Renal cortical epithelial cell (primary cell): Measurements from ENCODE around the gene NUP210L. TPM values are rescaled to one million over a fixed set of nuclear protein-coding genes. Genes with fewer than 3 reads are reported as not detected.
"Not testable (repeated sequence)": the region's sequence is repeated elsewhere in the genome, so short reads cannot be mapped to it uniquely, and the experiment has no call there.

Source experiments
- DNase-seq: peaks from one replicate; pipeline ENCODE4 v3.0.0-alpha.2; 2011; ENCODE audit warnings: low read depth
- total RNA-seq: library from RNA; depleted of rRNA; stranded (reverse); fragments of >200 nt; gene quantifications from 2 replicates; pipeline ENCODE4 v1.2.3, GENCODE V29; 2014

The NUP210L gene
- total RNA-seq, 1 donor from 2014 or later: 0.05 TPM

GRCh38 chr1:154097873-154098272 lies 57.0 kb downstream of the NUP210L start:
- no peak for DNase-seq

DNA sequence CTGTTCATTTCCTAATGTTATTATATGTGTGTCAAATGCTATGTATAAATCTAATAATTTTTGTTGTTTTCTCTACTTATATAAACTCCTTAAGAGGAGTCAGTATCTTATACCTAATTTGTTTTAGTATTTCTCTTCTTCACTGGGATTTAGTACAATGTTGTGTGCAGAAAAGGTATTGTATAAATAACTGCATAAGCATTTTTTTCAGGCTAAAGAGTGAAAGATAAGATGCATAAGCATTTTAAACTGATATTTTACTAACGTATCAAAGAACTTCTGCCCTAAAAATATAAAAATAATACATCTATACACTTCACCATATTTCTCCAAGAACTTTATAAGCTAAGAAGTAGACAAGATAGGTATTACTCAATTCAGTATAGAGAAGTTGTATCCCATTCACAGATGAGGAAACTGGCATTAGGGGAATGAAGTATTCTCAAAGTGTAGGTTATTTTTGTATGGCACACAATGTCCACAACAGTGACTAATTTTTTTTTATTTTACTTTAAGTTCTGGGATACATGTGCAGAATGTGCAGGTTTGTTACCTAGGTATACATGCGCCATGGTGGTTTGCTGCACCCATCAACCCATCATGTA lies 59.3 kb downstream of the NUP210L start:
- no peak for DNase-seq

DNA sequence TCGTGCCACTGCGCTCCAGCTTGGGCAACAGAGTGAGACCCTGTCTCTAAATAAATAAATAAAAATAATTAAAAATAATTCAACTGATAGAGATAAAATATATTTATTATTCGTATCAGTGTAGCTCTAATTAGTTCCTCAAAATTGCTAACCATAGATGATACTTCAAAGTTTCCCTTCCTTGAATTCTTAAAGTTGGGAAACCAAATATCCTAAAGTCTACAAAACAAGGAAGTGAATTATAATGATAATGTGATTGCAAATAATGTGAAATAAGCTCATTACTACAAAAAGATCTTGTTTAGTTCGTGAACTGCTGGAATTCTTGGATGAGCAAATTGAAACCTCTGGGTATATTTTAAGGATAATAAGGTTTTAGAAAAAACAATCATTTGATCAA lies 60.5 kb downstream of the NUP210L start:
- DNase-seq: no peak

DNA sequence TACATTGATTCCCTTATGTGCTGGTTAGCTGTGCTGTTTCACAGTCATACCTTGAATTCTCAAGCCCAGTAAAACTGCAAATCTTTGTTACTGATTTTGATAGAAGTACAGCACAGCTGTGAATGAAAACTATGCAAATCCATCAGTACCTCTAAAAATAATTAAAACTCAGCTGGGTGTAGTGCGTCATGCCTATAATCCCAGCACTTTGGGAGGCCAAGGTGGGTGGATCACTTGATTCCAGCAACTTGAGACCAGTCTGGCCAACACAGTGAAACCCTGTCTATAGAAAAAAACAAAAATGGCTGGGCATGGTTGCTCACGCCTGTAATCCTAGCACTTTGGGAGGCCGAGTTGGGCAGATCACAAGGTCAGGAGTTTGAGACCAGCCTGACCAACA lies 61.2 kb downstream of the NUP210L start:
- DNase-seq: no peak

DNA sequence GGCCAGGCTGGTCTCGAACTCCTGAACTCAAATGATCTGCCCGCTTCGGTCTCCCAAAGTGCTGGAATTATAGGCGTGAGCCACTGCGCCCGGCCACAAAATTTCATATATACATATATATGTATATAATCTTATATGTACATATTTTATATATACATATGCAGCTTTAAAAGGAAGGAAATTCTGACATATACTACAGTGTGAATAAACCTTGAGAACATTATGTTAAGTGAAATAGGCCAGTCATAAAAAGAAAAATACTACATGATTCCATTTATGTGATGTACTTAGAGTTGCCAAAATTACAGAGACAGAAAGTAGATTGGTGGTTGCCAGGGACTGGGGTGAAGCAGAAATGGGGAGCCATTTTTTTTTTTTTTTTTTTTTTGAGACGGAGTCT lies 63.2 kb downstream of the NUP210L start:
- no peak for DNase-seq

- DNase-seq: no peak
These were observed 67.3 kb downstream of the NUP210L start for GRCh38 chr1:154087574-154087973.

- not testable (repeated sequence) for DNase-seq
These were observed 71.8 kb downstream of the NUP210L start for GRCh38 chr1:154083057-154083456.

GRCh38 chr1:154081386-154082126 lies 73.3 kb downstream of the NUP210L start:
- DNase-seq: no peak

- DNase-seq: no peak
These were observed 78.5 kb downstream of the NUP210L start for GRCh38 chr1:154076413-154076812.

DNA sequence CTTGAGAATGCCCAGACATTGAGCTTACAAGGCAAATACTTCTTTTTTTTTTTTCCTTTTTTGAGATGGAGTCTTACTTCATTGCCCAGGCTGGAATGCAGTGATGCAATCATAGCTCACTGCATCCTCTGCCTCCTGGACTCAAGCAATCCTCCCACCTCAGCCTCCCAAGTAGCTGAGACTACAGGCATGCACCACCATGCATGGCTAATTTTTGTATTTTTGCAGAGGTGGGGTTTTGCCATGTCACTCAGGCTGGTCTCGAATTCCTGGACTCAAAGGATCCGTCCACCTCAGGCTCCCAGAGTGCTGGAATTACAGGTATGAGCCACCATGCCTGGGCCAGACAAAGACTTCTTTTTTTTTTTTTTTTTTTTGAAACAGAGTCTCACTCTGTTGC lies 79.1 kb downstream of the NUP210L start:
- DNase-seq: no peak

- DNase-seq: no peak
These were observed 92.6 kb downstream of the NUP210L start for GRCh38 chr1:154062309-154062708.

DNA sequence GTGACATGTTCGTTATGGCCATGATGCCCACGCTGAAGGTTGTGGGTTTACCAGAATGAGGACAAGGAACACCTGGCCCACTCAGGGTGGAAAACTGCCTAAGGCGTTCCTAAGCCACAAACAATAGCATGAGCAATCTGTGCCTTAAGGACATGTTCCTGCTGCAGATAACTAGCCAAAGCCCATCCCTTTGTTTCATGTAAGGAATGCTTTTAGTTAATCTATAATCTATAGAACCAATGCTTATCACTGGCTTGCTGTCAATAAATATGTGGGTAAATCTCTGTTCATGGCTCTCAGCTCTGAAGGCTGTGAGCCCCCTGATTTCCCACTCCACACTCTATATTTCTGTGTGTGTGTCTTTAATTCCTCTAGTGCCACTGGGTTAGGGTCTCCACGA lies 107.4 kb downstream of the NUP210L start:
- not testable (repeated sequence) for DNase-seq

DNA sequence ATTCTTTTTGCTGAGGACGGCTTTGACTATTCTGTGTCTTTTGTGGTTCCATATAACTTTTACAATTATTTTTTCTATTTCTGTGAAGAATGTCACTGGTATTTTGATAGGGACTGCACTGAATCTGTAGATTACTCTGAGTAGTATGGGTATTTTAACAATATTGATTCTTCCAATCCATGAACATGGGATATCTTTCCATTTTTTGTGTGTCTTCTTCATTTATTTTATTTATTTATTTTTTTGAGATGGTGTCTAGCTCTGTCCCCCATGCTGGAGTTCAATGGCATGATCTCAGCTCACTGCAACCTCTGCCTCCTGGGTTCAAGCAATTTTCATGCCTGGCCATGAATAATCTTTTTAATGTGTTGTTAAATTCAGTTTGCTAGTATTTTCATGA lies 121.2 kb downstream of the NUP210L start:
- DNase-seq: not testable (repeated sequence)

DNA sequence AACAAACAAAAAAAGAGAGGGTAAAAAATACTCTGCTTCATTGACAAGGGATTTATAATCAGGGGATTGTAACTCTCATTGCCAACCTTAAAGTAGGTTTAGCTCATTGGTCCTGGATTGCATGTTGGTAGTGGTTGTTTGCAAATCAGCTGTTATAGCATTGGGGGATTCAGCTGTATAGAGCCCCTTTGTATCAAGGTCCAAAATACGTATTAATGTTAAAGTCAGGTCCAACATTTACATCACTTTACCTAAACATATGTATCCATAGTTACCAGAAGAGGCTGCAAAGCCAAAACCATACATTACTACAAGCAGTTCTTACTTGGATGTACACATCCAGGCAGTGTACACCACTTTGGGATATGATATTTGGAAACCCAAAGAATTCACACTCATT lies 134.9 kb downstream of the NUP210L start:
- no peak for DNase-seq

DNA sequence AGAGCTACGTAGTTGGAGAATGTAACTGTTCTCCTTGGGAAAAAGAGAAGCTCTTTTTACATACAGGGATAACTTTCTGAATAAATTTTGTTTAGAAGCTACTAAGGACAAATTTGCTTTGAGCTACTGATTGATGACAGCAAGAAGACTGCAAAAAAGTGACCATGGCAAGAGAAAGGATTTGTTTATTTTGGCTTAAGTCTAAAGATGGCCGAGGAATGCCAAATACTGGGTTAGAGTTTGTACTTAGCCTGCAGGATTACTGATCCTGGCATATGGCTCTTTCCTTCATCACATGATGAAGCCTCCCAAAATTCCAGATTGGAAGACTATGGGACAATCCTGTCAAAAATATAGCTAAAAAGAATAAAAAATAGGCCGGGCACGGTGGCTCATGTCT lies 135.6 kb downstream of the NUP210L start:
- DNase-seq: no peak

GRCh38 chr1:154014154-154014907 lies 140.5 kb downstream of the NUP210L start:
- DNase-seq: no peak

DNA sequence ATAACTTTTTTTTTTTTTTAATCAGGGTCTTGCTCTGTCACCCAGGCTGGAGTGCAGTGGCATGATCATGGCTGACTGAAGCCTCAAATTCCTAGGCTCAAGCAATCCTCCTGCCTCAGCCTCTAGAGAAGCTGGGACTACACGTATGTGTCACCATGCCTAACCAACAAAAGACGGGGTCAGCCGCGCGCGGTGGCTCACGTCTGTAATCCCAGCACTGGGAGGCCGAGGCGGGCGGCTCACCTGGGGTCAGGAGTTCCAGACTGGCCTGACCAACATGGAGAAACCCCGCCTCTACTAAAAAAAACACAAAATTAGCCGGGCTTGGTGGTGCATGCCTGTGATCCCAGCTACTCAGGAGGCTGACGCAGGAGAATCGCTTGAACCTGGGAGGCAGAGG lies 142.3 kb downstream of the NUP210L start:
- DNase-seq: not testable (repeated sequence)

DNA sequence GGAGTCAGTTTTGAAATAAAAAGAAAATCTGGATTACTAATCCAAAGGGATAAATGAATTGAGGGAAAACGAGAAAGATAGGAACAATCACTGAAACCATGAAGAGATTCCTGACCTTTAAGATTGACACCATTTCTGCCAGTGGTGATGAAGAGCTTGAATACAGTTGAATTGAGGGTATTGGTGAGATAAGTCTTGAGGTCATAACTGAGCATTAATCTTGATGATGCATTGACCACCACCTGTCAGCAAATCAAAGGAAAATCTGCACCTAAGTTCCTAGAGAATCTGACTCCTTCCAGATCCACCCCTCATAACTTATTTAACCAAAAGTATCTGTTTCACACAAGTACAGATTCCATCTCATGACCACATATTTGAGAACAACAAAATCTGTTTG lies 142.7 kb downstream of the NUP210L start:
- no peak for DNase-seq

- DNase-seq: no peak
These were observed 148.7 kb downstream of the NUP210L start for GRCh38 chr1:154006136-154006535.

DNA sequence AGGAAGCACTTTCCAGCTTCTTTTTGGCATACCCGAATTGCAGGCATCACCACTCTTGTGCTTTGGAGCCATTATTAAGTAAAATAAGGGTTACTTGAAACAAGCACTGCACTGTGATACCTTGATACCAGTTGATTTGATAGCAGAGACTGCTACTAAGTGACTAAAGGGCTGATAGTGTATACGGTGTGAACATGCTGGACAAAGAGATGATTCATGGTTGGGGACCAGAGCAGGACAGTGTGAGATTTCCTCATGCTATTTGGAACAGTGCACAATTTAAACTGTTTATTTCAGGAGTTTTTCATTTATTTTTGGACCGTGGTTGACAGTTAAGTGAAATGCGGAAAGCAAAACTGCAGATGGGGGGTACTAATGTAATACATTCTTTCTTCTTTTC lies 154.5 kb downstream of the NUP210L start:
- no peak for DNase-seq

DNA sequence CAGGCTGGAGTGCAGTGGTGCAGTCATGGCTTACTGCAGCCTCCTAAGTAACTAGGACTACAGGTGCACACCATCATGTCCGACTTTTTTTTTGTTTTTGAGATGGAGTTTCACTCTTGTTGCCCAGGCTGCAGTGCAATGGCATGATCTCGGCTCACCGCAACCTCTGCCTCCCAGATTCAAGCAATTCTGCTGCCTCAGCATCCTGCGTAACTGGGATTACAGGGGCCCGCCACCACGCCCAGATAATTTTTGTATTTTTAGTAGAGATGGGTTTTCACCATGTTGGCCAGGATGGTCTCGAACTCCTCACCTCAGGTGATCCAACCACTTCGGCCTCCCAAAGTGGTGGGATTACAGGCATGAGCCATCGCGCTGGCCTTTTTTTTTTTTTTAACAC lies 158.0 kb downstream of the NUP210L start:
- DNase-seq: not testable (repeated sequence)

DNA sequence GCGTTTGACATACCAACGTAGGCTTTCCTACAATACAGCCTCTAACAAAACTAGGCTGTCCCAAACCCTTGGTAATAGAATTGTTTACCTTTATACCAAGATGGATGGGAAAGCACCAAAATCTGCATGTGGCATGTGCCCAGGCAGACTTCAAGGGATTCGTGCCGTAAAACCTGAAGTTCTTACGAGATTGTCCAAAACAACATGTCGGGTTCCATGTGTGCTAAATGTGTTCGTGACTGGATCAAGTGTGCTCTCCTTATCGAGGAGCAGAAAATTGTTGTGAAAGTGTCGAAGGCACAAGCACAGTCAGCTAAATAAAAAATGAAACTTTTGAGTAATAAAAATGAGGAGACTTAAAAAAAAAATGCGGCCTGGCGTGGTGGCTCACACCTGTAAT lies 159.2 kb downstream of the NUP210L start:
- no peak for DNase-seq

- no peak for DNase-seq
These were observed 159.7 kb downstream of the NUP210L start for GRCh38 chr1:153995202-153995601.
